OCI-LY7 (cell line): ENCODE results near the gene MRFAP1L1.

ENCODE experiments used
- CTCF ChIP-seq: fragments of 200-600 bp; sonication (generic); conservative IDR thresholded peaks from 2 replicates; pipeline ENCODE4 v1.5.1; 2014; ENCODE audit warnings: mild to moderate bottlenecking, antibody characterized with exemption, low read length, moderate library complexity, mixed read lengths
- EZH2phosphoT487 ChIP-seq: fragments of 200-600 bp; sonication (generic); IDR thresholded peaks from 2 replicates; pipeline ENCODE4 v1.6.1; 2018; ENCODE audit warnings: low read depth, borderline replicate concordance, mild to moderate bottlenecking, mixed run types, antibody characterized with exemption, low read length, moderate library complexity, mixed read lengths

GRCh38 chr4:6714954-6715353 is 5.3 kb upstream of the MRFAP1L1 start:
- TF ChIP-seq CTCF: no peak
- no peak for TF ChIP-seq EZH2phosphoT487
